IPS-NIHi7 (cell line): ENCODE results near the gene TGFBR3L.
"Not testable (repeated sequence)": the region's sequence is repeated elsewhere in the genome, so short reads cannot be mapped to it uniquely, and the experiment has no call there.

Source experiments
- DNase-seq: peaks from one replicate; pipeline ENCODE4 v3.0.0; 2012; ENCODE audit warnings: mixed read lengths; ENCODE audit errors: extremely low spot score

TGFBR3L gene

GRCh38 chr19:7959211-7959610, 44.6 kb downstream of the TGFBR3L start:
- DNase-seq: no peak

GRCh38 chr19:7961082-7961481, 46.5 kb downstream of the TGFBR3L start:
- DNase-seq: not testable (repeated sequence)

GRCh38 chr19:7961920-7962626, 47.4 kb downstream of the TGFBR3L start:
- DNase-seq: no peak

- no peak for DNase-seq
Observed at GRCh38 chr19:7962644-7963268, 48.1 kb downstream of the TGFBR3L start.

- no peak for DNase-seq
Observed at GRCh38 chr19:7963566-7963965, 48.9 kb downstream of the TGFBR3L start.

- no peak for DNase-seq
Observed at GRCh38 chr19:7965259-7965841, 50.7 kb downstream of the TGFBR3L start.

- no peak for DNase-seq
Observed at GRCh38 chr19:7965921-7966665, 51.5 kb downstream of the TGFBR3L start.

- DNase-seq: no peak
Observed at GRCh38 chr19:7968008-7968795, 53.6 kb downstream of the TGFBR3L start.
